Right renal cortex interstitium (tissue), 3 donors: ENCODE results near the gene CDH2. TPM values are rescaled to one million over a fixed set of nuclear protein-coding genes. Genes with fewer than 3 reads are reported as not detected.

ENCODE experiments used
- DNase-seq, 3 donors: peaks; one replicate each; pipeline ENCODE4 v3.0.0-alpha.2; 2013; ENCODE audit warnings: low read depth in 3 of 3, low spot score in 2 of 3
- polyA plus RNA-seq, 3 donors: library from polyadenylated mRNA; unstranded; fragments of 120-200 nt; gene quantifications; one replicate each; pipeline ENCODE4 v1.2.1, GENCODE V29; 2013; ENCODE audit not compliant: insufficient read length in 3 of 3

Gene CDH2
- polyA plus RNA-seq: 10 to 100 TPM; 81.3 to 93.8 (median 85.4) TPM

- DNase-seq: peak in 1 of 3 donors; percentile 83
These were observed at the start of gene CDH2 for GRCh38 chr18:28176948-28177827. CDH2 (minus strand) TSS chr18:28177130; CDS start chr18:28177022, 108 bp downstream.

DNA sequence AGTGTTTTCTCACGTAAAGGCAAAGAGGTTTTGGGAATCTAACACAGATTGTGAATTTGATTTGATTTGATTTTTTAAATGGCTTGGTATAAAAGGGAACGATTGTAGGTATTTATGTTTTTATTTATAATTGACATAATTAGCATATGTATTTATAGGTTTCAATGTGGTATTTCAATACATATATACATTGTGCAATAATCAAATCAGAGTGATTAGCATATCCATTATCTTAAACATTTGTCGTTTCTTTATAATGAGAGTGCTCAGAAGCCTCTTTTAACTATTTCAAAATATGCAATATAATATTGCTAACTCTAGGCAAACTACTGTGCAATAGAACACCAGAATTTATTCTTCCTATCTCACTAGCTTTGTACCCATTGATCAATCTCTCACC lies 35.1 kb upstream of the CDH2 start:
- no peak for DNase-seq

GRCh38 chr18:28208712-28209265 lies 31.9 kb upstream of the CDH2 start:
- no peak for DNase-seq

- DNase-seq: no peak
These were observed 31.3 kb upstream of the CDH2 start for GRCh38 chr18:28208268-28208667.

DNA sequence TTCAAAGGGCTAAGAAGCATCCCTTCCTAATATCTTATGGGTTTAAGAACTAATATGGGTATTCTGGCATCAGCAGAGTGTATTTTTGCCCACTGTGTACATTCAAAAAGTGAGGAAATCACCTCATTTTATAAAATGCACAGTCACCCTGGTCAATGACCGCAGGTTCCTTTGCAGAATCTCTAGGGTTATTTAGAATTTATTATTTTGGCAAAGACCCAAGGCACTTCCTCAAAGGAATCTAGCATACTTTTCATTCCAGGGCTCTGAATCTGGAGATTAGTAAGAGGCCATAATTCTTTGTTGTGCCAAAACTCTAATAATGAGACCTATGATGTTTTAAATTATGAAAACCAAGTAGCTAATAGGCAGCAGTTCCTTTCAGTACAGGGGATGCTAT lies 27.2 kb upstream of the CDH2 start:
- DNase-seq: no peak

DNA sequence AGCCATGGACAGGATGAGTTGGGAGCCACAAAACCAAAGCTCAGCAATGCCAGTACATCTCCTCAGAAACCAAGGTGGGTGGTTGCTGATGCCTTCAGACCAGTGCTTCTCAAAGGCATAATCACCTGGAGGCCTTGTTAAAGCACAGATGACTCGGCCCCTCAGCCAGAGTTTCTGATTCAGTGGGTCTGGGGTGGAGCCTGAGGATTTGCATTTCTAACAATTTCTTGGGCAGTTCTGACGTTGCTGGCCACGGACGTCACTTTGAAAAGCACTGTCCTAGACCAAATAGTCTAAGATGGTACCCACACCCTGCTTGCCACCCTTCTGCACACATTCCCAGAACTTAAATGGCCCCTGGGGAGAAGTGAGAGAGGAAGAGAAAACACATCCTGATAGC lies 24.1 kb upstream of the CDH2 start:
- DNase-seq: no peak

DNA sequence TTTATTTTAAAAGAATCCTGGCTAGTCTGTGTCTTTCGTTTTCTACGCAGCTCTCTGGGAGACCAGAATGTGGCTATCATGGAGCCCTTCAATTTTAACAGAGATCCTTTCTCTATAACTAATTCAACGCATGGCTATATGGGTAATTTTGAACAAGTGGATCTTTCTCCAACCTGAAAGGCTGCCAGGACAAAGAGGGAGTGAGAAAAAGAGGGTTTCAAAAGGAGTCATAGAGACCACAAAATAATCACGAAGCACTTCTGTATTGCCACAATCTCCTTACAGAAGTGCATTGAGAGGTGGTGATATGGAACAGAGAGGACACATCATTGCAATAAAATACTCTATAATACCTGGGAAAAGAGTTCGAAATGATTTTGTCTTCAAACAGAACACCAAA lies 21.7 kb upstream of the CDH2 start:
- DNase-seq: no peak

DNA sequence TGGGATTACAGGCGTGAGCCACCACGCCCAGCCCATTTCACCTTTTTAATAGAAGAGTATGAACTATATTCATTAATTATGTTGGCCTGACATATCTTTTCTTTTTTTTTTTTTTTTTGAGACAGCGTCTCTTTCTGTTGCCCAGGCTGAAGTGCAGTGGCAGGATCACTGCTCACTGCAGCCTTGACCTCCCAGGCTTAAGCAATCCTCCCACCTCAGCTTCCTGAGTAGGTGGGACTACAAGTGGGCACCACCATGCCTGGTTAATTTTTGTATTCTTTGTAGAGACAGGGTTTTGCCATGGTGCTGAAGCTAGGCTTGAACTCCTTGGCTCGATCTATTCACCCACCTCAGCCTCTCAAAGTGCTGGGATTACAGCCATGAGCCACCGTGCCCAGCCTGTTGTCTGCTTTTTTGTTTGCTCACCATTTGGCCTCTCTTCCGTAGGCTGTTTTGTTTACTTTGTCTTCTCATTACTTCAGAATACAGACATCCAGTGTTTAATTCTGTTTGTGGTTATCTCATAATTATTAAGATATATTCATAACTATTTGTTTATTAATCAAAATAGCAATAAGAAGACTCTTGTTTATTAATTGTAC lies 16.3 kb upstream of the CDH2 start:
- no peak for DNase-seq

GRCh38 chr18:28189400-28190239 lies 12.7 kb upstream of the CDH2 start:
- DNase-seq: no peak

DNA sequence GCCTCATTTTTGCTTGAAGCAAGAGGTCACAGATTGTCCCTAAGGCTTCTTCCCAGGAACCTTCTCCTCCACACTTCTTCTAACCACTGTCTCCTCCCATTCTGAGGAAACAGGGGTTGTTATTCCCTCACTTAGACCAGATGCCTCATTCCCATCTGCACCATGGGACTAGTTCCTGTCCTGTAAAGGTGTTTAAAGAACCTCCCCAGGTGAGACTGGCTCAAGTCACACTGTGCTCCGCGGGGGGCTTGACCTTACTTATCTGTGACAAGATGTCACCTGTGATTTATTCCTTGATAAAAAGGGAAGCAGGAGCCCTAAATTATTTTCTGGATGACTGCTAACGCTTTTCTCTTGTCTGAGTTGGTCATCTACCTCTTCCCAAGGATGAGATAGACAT lies 8.2 kb upstream of the CDH2 start:
- DNase-seq: no peak

DNA sequence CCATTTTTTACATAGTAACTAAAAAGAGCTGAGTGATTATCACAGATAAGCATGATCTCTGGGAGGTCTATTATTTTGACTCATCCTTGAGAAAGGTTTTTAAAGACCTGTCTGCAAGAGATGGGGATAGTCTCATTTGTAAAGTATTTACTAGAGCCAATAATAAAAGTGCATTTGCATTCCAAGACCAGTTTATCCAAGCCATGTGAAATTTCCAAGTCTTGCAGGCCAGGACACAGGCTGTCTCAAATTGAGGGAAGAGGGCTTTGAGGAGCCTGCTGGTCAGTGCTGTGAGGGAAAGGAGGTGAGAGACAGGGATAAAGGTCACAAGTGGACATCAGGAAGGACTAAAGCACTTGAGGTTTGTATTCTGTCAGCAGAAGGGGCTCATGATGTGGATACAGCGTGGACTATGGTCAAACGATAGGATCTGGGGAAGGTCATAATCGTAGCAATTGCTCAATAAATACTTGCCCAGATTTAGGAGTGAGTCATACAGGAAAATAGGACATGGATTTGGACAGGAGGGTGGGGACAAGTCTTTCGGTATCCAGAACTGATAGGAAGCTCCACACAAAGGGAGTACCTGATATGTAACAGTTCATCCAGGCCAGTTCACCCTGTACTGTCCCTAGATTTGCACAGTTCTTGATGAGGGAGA lies 6.6 kb upstream of the CDH2 start:
- DNase-seq: no peak

- DNase-seq: no peak
These were observed 4.7 kb upstream of the CDH2 start for GRCh38 chr18:28181616-28182015.

GRCh38 chr18:28178720-28179119 lies 1.8 kb upstream of the CDH2 start:
- peak in 1 of 3 donors; percentile 30 for DNase-seq

DNA sequence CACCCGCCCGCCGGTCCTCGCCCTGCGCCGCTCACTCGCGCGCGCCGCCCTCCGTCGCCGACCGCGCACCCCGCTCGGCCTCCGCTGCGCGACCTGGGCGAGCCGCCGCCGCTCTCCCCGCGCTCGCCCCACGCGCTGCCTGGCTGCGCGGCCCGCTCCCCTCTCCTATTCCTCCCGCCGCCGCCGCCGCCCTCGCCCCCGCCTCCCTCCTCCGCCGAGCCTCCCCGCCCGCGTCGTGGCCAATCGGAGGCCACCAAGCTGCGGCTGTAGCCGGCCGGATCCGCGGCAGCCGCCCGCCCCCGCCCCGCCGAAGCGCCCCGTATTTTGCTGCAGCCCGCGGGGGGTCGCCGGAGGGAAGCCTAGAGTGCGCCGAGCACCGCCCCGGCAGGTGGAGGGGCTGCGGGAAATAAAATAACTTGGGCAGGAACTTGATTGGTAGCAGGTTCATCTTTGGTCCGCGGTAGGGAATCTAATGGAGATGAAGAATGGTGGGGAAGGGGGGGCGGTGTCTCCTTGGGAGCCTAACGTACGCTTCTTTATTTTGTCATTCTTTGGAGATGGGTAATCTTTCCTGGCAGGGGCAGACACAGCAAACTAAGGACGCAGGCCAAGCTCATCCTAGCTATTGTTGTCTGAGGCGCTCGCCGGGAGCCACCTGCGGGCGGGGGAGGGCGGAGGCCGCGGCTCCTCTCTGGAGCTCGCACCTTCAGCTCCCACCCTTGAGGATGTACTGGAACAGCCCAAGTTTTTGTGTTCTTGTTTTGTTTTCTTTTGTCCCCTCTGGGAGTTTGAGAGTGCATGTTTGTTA lies 1.1 kb upstream of the CDH2 start:
- peak in 1 of 3 donors; percentile 35 for DNase-seq

DNA sequence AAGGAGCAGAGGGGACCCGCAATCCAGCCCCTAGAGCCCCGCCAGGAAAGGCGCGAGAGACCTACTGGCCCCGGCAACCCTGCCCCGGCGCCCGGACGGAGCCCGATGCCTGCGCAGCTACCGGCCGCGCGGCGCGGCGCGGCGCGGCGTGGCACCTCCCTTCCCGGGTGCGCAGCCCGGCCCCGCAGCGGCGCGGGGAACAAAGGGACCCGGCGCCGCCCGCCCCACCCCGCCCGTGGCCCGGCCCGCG lies 307 bp downstream of the CDH2 start:
- no peak for DNase-seq

GRCh38 chr18:28175930-28176697 lies 816 bp downstream of the CDH2 start:
- DNase-seq: peak in 1 of 3 donors; percentile 32

GRCh38 chr18:28175150-28175929 lies 1.6 kb downstream of the CDH2 start:
- DNase-seq: peak in 1 of 3 donors; percentile 32

GRCh38 chr18:28174181-28174905 lies 2.6 kb downstream of the CDH2 start:
- DNase-seq: no peak
